ENCODE results near the gene HYAL2. TPM values are rescaled to one million over a fixed set of nuclear protein-coding genes. Genes with fewer than 3 reads are reported as not detected.

Gene HYAL2
- total and polyA plus RNA-seq, 10 of the 15 experiments (the other 5 are each of a cell fraction or from before 2014, with no cell fraction given) = 0.06 to 21.8 (median 12.7) TPM

DNA sequence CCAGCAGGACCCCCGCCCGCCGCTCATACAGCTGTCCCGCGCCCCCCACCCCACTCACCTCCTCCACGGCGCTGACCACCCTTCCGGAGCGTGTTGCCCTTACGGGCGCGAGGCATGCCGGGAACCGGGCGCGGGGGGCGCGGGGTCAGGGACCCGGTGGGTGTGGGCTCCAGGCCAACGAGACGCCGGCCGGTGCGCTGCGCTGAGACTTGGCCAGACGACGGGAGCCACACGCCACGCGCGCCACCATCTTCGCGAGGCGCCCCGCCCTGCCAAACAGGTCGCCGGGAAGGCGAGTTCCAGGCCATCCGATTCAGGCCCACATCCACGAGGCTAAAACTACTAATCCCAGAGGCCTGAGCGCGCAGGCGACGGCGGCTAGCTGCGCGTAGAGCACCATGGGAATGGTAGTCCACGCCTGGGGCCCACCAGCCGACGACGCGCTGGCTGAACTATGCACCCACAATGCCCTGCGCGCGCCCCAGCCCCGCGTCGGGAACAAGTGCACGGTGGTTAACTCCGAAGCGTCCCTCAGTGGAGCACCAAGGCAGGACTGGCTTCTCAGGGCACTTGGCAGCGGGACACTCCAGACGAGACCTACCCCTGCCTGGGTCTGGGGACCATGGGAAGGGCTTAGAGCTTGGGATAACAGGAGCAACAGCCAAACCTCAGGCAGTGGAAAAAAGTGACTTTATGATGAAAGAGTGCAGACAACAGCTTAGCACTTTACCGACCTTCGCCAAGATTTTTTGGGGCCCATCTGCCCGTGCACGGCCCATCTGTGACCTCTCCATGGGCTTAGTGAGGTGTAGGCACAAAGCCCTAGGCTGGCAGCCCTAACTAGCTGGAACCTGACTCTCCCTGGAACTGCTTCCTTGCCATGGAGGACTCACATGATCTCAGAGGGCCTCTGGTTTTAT lies 30.1 kb downstream of the HYAL2 start, which contains the start of gene IFRD2 (continued):
- TF ChIP-seq MEF2B (IDR thresholded peaks at IDR 0.05; ENCODE audit: partially characterized antibody, poor library complexity, severe bottlenecking) (no peak), SP1 (IDR thresholded peaks at IDR 0.05; ENCODE audit: low read depth, low read length) (peak; percentile 88), ELK1 (IDR thresholded peaks at IDR 0.05; ENCODE audit: low read depth, low read length) (peak; percentile 73; the same call in 1 of the 2 replicates), ATF7 (IDR thresholded peaks at IDR 0.05; ENCODE audit: low read depth) (peak; percentile 20; the same call in 1 of the 2 replicates), IKZF1 (conservative IDR thresholded peaks at IDR 0.05) (peak; percentile 100), NKRF (conservative IDR thresholded peaks at IDR 0.05) (peak; percentile 87), IRF4 (IDR thresholded peaks at IDR 0.05; ENCODE audit: low read depth, low read length) (no peak), RFX5 (IDR thresholded peaks at IDR 0.05; ENCODE audit: low read depth, low read length) (peak; percentile 53; the same call in 1 of the 2 replicates), NRF1 (conservative IDR thresholded peaks at IDR 0.05; ENCODE audit: low read depth, low read length) (peak; percentile 35; the same call in 1 of the 2 replicates), SIN3A (IDR thresholded peaks at IDR 0.05; ENCODE audit: low read depth, low read length) (peak; percentile 91; the same call in 1 of the 2 replicates), FOXM1 (IDR thresholded peaks at IDR 0.05; ENCODE audit: low read depth, low read length) (no peak), POU2F2 (IDR thresholded peaks at IDR 0.05; ENCODE audit: borderline replicate concordance, low read depth, low read length) (peak; percentile 66; the same call in 1 of the 3 replicates), POLR2A (IDR thresholded peaks at IDR 0.05; ENCODE audit: low read depth, low read length) (peak; percentile 89), ZNF207 (IDR thresholded peaks at IDR 0.05; ENCODE audit: borderline replicate concordance) (peak; percentile 90; the same call in 1 of the 2 replicates), HDAC6 (IDR thresholded peaks at IDR 0.05; ENCODE audit: unreplicated experiment) (no peak), CREM (IDR thresholded peaks at IDR 0.05; ENCODE audit: low read depth) (peak; percentile 100)
- TF ChIP-seq, protein P1, sequence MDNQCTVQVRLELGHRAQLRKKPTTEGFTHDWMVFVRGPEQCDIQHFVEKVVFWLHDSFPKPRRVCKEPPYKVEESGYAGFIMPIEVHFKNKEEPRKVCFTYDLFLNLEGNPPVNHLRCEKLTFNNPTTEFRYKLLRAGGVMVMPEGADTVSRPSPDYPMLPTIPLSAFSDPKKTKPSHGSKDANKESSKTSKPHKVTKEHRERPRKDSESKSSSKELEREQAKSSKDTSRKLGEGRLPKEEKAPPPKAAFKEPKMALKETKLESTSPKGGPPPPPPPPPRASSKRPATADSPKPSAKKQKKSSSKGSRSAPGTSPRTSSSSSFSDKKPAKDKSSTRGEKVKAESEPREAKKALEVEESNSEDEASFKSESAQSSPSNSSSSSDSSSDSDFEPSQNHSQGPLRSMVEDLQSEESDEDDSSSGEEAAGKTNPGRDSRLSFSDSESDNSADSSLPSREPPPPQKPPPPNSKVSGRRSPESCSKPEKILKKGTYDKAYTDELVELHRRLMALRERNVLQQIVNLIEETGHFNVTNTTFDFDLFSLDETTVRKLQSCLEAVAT (IDR thresholded peaks at IDR 0.05) = peak; percentile 21; the same call in 1 of the 2 replicates
- TF ChIP-seq, protein P2, sequence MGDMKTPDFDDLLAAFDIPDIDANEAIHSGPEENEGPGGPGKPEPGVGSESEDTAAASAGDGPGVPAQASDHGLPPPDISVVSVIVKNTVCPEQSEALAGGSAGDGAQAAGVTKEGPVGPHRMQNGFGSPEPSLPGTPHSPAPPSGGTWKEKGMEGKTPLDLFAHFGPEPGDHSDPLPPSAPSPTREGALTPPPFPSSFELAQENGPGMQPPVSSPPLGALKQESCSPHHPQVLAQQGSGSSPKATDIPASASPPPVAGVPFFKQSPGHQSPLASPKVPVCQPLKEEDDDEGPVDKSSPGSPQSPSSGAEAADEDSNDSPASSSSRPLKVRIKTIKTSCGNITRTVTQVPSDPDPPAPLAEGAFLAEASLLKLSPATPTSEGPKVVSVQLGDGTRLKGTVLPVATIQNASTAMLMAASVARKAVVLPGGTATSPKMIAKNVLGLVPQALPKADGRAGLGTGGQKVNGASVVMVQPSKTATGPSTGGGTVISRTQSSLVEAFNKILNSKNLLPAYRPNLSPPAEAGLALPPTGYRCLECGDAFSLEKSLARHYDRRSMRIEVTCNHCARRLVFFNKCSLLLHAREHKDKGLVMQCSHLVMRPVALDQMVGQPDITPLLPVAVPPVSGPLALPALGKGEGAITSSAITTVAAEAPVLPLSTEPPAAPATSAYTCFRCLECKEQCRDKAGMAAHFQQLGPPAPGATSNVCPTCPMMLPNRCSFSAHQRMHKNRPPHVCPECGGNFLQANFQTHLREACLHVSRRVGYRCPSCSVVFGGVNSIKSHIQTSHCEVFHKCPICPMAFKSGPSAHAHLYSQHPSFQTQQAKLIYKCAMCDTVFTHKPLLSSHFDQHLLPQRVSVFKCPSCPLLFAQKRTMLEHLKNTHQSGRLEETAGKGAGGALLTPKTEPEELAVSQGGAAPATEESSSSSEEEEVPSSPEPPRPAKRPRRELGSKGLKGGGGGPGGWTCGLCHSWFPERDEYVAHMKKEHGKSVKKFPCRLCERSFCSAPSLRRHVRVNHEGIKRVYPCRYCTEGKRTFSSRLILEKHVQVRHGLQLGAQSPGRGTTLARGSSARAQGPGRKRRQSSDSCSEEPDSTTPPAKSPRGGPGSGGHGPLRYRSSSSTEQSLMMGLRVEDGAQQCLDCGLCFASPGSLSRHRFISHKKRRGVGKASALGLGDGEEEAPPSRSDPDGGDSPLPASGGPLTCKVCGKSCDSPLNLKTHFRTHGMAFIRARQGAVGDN (IDR thresholded peaks at IDR 0.05) = 0 out of 2 replicates have a peak, but pooled peaks have one; percentile 30
